ENCODE measurements around the gene WASF2.
"Not testable (repeated sequence)": the region's sequence is repeated elsewhere in the genome, so short reads cannot be mapped to it uniquely, and the experiment has no call there.

The WASF2 gene

GRCh38 chr1:27521336-27521831 lies 31.4 kb upstream of the WASF2 start:
- no peak for FAIRE-seq

GRCh38 chr1:27520651-27521050 lies 30.7 kb upstream of the WASF2 start:
- FAIRE-seq: no peak

- no peak for FAIRE-seq
Observed at GRCh38 chr1:27519331-27520258, 29.6 kb upstream of the WASF2 start.

- no peak for FAIRE-seq
Observed at GRCh38 chr1:27518808-27519207, 28.8 kb upstream of the WASF2 start.

- FAIRE-seq: no peak
Observed at GRCh38 chr1:27517907-27518718, 28.1 kb upstream of the WASF2 start.

- FAIRE-seq: no peak
Observed at GRCh38 chr1:27517301-27517700, 27.3 kb upstream of the WASF2 start.

- FAIRE-seq: no peak
Observed at GRCh38 chr1:27515626-27516025, 25.7 kb upstream of the WASF2 start.

- FAIRE-seq: no peak
Observed at GRCh38 chr1:27513958-27514357, 24.0 kb upstream of the WASF2 start.

- no peak for FAIRE-seq
Observed at GRCh38 chr1:27513528-27513927, 23.6 kb upstream of the WASF2 start.

GRCh38 chr1:27509127-27510080 lies 19.4 kb upstream of the WASF2 start:
- FAIRE-seq: no peak

GRCh38 chr1:27507960-27508665 lies 18.1 kb upstream of the WASF2 start:
- no peak for FAIRE-seq

- FAIRE-seq: no peak
Observed at GRCh38 chr1:27506703-27507102, 16.7 kb upstream of the WASF2 start.

- FAIRE-seq: no peak
Observed at GRCh38 chr1:27505420-27505680, 15.4 kb upstream of the WASF2 start.

GRCh38 chr1:27504588-27505419 lies 14.8 kb upstream of the WASF2 start:
- FAIRE-seq: no peak

GRCh38 chr1:27503844-27504587 lies 14.0 kb upstream of the WASF2 start:
- FAIRE-seq: peak; percentile 95

- no peak for FAIRE-seq
Observed at GRCh38 chr1:27503033-27503432, 13.1 kb upstream of the WASF2 start.

GRCh38 chr1:27501159-27501558 lies 11.2 kb upstream of the WASF2 start:
- FAIRE-seq: not testable (repeated sequence)

- no peak for FAIRE-seq
Observed at GRCh38 chr1:27499142-27499541, 9.2 kb upstream of the WASF2 start.

GRCh38 chr1:27496604-27497155 lies 6.7 kb upstream of the WASF2 start:
- peak; percentile 54 for FAIRE-seq

- no peak for FAIRE-seq
Observed at GRCh38 chr1:27492796-27493195, 2.8 kb upstream of the WASF2 start.
